ENCODE measurements around the gene SLC66A1.

The SLC66A1 gene

DNA sequence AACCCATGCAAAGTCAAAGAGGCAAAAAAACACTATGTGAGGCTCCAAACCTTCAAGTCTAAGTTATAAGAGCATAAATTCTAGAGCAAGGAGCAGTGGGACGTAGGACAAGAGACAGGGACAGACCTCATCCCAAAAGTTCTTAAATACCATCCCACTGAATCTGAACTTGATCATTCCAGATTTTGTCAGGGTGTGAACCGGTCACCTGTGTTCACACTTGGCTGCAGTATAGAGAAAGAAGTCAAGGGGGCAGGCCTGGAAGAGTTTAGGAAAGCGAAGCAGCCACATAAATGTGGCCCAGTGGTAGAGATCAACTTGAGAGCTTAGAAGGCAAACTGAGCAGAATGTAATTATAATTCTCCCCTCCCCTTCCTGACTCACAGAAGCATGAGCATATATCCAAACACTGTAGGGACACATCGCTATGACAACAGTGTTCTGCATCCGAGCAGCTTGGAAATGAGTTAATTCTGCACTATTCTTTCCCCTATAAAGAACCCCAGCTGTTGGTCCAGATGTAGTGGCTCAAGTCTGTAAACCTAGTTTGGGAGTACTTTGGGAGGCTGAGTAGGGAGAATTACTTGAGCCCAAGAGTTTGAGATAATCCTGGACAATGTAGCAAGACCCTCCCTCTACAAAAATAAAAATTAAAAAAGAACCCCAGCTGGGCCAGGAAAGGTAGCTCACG lies 2.9 kb upstream of the SLC66A1 start:
- peak; percentile 69 for DNase-seq (ENCODE audit: low read depth)
- no peak overlapping the region for H3K4me3 ChIP-seq (ENCODE audit: low read length)
- TF ChIP-seq, protein P1, sequence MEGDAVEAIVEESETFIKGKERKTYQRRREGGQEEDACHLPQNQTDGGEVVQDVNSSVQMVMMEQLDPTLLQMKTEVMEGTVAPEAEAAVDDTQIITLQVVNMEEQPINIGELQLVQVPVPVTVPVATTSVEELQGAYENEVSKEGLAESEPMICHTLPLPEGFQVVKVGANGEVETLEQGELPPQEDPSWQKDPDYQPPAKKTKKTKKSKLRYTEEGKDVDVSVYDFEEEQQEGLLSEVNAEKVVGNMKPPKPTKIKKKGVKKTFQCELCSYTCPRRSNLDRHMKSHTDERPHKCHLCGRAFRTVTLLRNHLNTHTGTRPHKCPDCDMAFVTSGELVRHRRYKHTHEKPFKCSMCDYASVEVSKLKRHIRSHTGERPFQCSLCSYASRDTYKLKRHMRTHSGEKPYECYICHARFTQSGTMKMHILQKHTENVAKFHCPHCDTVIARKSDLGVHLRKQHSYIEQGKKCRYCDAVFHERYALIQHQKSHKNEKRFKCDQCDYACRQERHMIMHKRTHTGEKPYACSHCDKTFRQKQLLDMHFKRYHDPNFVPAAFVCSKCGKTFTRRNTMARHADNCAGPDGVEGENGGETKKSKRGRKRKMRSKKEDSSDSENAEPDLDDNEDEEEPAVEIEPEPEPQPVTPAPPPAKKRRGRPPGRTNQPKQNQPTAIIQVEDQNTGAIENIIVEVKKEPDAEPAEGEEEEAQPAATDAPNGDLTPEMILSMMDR (conservative IDR thresholded peaks at IDR 0.05; ENCODE audit: low read length) = no peak

- peak; percentile 47 for DNase-seq (ENCODE audit: low read depth)
- TF ChIP-seq, protein P1 (conservative IDR thresholded peaks at IDR 0.05; ENCODE audit: low read length) = no peak
- H3K4me3 ChIP-seq (ENCODE audit: low read length) = no peak overlapping the region
Observed at GRCh38 chr1:19310061-19310460, 2.1 kb upstream of the SLC66A1 start.

DNA sequence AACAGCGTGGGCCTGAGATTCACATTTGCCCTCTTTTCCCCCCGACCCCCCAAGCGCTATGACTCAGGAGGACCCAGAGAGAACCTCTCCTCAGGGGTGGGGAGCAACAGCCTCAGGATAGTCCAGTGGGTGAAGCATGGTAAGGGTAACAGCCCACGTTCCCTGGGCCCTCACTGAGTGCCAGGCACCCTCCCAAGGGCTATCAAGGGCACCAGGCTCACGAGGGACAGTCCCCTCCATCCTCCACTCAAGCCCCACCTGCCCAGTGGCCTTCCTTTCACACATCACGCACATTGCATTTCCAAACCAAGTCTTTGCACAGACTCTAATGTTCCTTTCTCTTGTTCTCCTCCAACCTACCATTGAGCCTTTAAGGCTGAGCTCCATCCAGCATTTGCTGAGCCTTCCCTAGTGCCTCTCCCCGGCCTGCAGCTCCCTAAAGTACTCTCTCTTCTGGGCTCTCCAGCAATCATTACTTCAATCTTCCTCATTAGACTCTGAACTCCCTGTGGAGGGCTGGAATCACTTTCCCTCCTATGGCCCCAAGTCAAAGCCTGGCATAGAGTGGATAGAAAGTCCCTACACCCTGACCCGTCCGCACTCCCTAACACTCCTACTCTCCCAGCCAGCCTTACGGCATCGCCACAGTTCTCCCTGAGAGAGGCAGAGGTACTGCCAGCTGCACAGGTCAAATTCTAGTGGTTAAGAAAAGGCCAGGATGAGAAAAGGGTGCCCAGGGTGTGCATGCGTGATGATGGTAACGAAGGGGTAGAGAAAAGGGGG lies 1.2 kb upstream of the SLC66A1 start:
- no peak for DNase-seq (ENCODE audit: low read depth)
- TF ChIP-seq, protein P1 (conservative IDR thresholded peaks at IDR 0.05; ENCODE audit: low read length) = no peak
- H3K4me3 ChIP-seq (ENCODE audit: low read length) = peak overlapping the region; percentile 84

DNA sequence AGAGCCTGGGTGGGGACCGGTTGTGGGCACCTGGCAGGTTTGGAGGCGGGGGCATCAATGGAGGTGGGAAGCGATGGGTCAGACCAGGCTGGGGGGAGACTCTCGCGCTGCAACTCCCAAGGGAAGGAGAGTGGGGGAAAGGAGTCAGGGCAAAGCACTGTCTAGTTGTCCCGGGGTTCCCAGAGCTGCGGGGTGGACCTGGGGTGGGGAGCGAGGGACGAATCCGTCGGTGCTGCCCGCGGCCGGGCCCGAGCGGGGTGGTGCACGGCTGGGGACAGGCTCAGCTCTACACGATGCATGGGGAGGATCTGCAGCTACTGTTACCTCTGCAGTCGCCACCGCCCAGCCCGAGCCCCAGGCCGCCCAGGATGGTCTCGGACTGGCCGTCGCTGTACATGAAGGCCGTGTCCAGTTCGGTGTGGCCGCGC lies 609 bp upstream of the SLC66A1 start:
- DNase-seq (ENCODE audit: low read depth) = no peak
- TF ChIP-seq, protein P1 (conservative IDR thresholded peaks at IDR 0.05; ENCODE audit: low read length) = no peak
- H3K4me3 ChIP-seq (ENCODE audit: low read length) = peak overlapping the region; percentile 84

GRCh38 chr1:19312782-19313635 lies 883 bp downstream of the SLC66A1 start:
- TF ChIP-seq, protein P1 (conservative IDR thresholded peaks at IDR 0.05; ENCODE audit: low read length) = no peak
- no peak for DNase-seq (ENCODE audit: low read depth)
- peak overlapping the region; percentile 77 for H3K4me3 ChIP-seq (ENCODE audit: low read length)

DNA sequence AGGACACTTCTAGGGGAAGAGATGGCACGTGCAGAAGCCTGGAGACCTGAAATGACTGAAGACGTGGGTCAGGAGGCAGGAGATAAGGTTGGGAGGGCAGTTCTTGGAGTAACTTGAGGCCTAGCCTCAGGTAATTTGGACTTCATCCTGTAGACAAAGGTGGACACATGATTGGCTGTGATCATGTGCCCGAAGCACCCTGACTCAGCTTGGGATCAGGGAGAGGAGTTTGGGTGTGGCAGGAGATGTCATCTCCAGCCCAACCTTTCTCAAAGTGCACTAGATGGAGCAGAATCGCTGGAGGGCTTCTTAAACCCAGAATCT lies 1.5 kb downstream of the SLC66A1 start:
- TF ChIP-seq, protein P1 (conservative IDR thresholded peaks at IDR 0.05; ENCODE audit: low read length) = no peak
- H3K4me3 ChIP-seq (ENCODE audit: low read length) = no peak overlapping the region; the same call in 1 of the 2 replicates

More for the DNA sequence above, 1.5 kb downstream of the SLC66A1 start:
- no peak for DNase-seq (ENCODE audit: low read depth)
